ENCODE data around the gene KCNN4. TPM values are rescaled to one million over a fixed set of nuclear protein-coding genes. Genes with fewer than 3 reads are reported as not detected.

The KCNN4 gene
- total RNA-seq, 4 donors from 2014 or later = 0.77 to 9.2 (median 5.6) TPM

- no peak overlapping the region for H3K4me3 ChIP-seq
- H3K9me3 ChIP-seq = no peaks in the 10 kb centered on the region
- DNase-seq = no peak
- TF ChIP-seq CTCF (IDR thresholded peaks at IDR 0.05) = no peak
- no peak for TF ChIP-seq POLR2A (IDR thresholded peaks at IDR 0.05)
- intact Hi-C loops (cut with DNase I; ENCODE audit: low total_unique reads) = no loop called here
- H3K36me3 ChIP-seq = no peaks in the 10 kb centered on the region
- no peaks in the 10 kb centered on the region for H3K27me3 ChIP-seq
- H3K27ac ChIP-seq = no peak overlapping the region
- no peaks in the 10 kb centered on the region for H3K4me1 ChIP-seq
These were observed 55.9 kb downstream of the KCNN4 start for GRCh38 chr19:43724896-43725295.

GRCh38 chr19:43723588-43723987, 57.2 kb downstream of the KCNN4 start:
- H3K9me3 ChIP-seq = no peaks in the 10 kb centered on the region
- no peak for DNase-seq
- TF ChIP-seq POLR2A (IDR thresholded peaks at IDR 0.05) (no peak), CTCF (IDR thresholded peaks at IDR 0.05) (no peak)
- no peaks in the 10 kb centered on the region for H3K4me1 ChIP-seq
- H3K27ac ChIP-seq = no peak overlapping the region
- H3K27me3 ChIP-seq = no peaks in the 10 kb centered on the region
- H3K36me3 ChIP-seq = no peaks in the 10 kb centered on the region
- H3K4me3 ChIP-seq = no peak overlapping the region
- intact Hi-C loops (cut with DNase I; ENCODE audit: low total_unique reads) = no loop called here

- no peaks in the 10 kb centered on the region for H3K27me3 ChIP-seq
- no peaks in the 10 kb centered on the region for H3K4me1 ChIP-seq
- no peak overlapping the region for H3K27ac ChIP-seq
- no peaks in the 10 kb centered on the region for H3K9me3 ChIP-seq
- intact Hi-C loops (cut with DNase I; ENCODE audit: low total_unique reads) = no loop called here
- H3K36me3 ChIP-seq = no peaks in the 10 kb centered on the region
- no peak for TF ChIP-seq CTCF (IDR thresholded peaks at IDR 0.05)
- TF ChIP-seq POLR2A (IDR thresholded peaks at IDR 0.05) = no peak
- DNase-seq = no peak
- H3K4me3 ChIP-seq = no peak overlapping the region
These were observed 59.2 kb downstream of the KCNN4 start for GRCh38 chr19:43721469-43722048.

- H3K27ac ChIP-seq = no peak overlapping the region
- intact Hi-C loops (cut with DNase I; ENCODE audit: low total_unique reads) = no loop called here
- TF ChIP-seq POLR2A (IDR thresholded peaks at IDR 0.05) (no peak), CTCF (IDR thresholded peaks at IDR 0.05) (no peak)
These were observed 59.8 kb downstream of the KCNN4 start for GRCh38 chr19:43720936-43721335.

GRCh38 chr19:43719918-43720317, 60.9 kb downstream of the KCNN4 start:
- TF ChIP-seq CTCF (IDR thresholded peaks at IDR 0.05) = no peak

More at GRCh38 chr19:43720936-43721335, 59.8 kb downstream of the KCNN4 start:
- no peaks in the 10 kb centered on the region for H3K36me3 ChIP-seq
- no peaks in the 10 kb centered on the region for H3K9me3 ChIP-seq
- no peaks in the 10 kb centered on the region for H3K4me1 ChIP-seq
- no peak overlapping the region for H3K4me3 ChIP-seq
- no peaks in the 10 kb centered on the region for H3K27me3 ChIP-seq
- no peak for DNase-seq

More at GRCh38 chr19:43719918-43720317, 60.9 kb downstream of the KCNN4 start:
- Histone ChIP-seq H3K36me3 (no peaks in the 10 kb centered on the region), H3K27ac (no peak overlapping the region), H3K9me3 (no peaks in the 10 kb centered on the region), H3K4me1 (no peaks in the 10 kb centered on the region), H3K27me3 (no peaks in the 10 kb centered on the region), H3K4me3 (no peak overlapping the region)
- intact Hi-C loops (cut with DNase I; ENCODE audit: low total_unique reads) = no loop called here
- no peak for DNase-seq
